Upper lobe of left lung (tissue), 4 donors: ENCODE results near the gene NACC1.

Source experiments
- CTCF ChIP-seq, 6 experiments: fragments of 450-650 bp in 4 of 6; fragments of 200-600 bp in 2 of 6; sonication (generic) in 2 of 6; IDR thresholded peaks; one replicate each; pipeline ENCODE4 v1.5.1; 2016 to 2019; ENCODE audit warnings: antibody characterized with exemption in 6 of 6
- POLR2AphosphoS5 ChIP-seq, 2 donors: sonication (generic); formaldehyde crosslinking; IDR thresholded peaks; one replicate each; pipeline ENCODE4 v1.5.1; 2017; ENCODE audit warnings: antibody characterized with exemption in 2 of 2

GRCh38 chr19:13171146-13171545, 53.1 kb downstream of the NACC1 start:
- no peak for TF ChIP-seq CTCF (IDR thresholded peaks at IDR 0.05)
- no peak for TF ChIP-seq POLR2AphosphoS5 (IDR thresholded peaks at IDR 0.05)
